ENCODE measurements around the gene PAXX.
A peak's percentile ranks its signal among the peaks of the same experiment; 100 is the strongest.

The PAXX gene

GRCh38 chr9:137023583-137023991, 31.4 kb downstream of the PAXX start:
- peaks cover 23% of the 10 kb centered on the region for H3K4me1 ChIP-seq (ENCODE audit: control insufficient read depth, insufficient read depth, low read length)
- H3K27me3 ChIP-seq (ENCODE audit: control insufficient read depth in 1 of 2, insufficient read depth in 2 of 2, low read length in 2 of 2), result no peaks in the 10 kb centered on the region
- H3K36me3 ChIP-seq (ENCODE audit: control insufficient read depth in 2 of 2, insufficient read depth in 2 of 2, low read length in 2 of 2), result no peaks in the 10 kb centered on the region
- no peak overlapping the region for H3K4me3 ChIP-seq (ENCODE audit: low read length in 2 of 2)
- no peak overlapping the region for H3K9ac ChIP-seq (ENCODE audit: low read length in 2 of 2)
- no peak overlapping the region for H3K27ac ChIP-seq (ENCODE audit: low read length)
- no peaks in the 10 kb centered on the region for H3K9me3 ChIP-seq (ENCODE audit: control insufficient read depth in 2 of 2, low read length in 2 of 2)

- no peaks in the 10 kb centered on the region for H3K36me3 ChIP-seq (ENCODE audit: control insufficient read depth in 2 of 2, insufficient read depth in 2 of 2, low read length in 2 of 2)
- H3K4me1 ChIP-seq (ENCODE audit: control insufficient read depth, insufficient read depth, low read length), result peaks cover 33% of the 10 kb centered on the region
- no peaks in the 10 kb centered on the region for H3K9me3 ChIP-seq (ENCODE audit: control insufficient read depth in 2 of 2, low read length in 2 of 2)
- no peak overlapping the region for H3K4me3 ChIP-seq (ENCODE audit: low read length in 2 of 2)
- no peak overlapping the region for H3K27ac ChIP-seq (ENCODE audit: low read length)
- no peak overlapping the region for H3K9ac ChIP-seq (ENCODE audit: low read length in 2 of 2)
- H3K27me3 ChIP-seq (ENCODE audit: control insufficient read depth in 1 of 2, insufficient read depth in 2 of 2, low read length in 2 of 2), result no peaks in the 10 kb centered on the region
These were observed 33.3 kb downstream of the PAXX start for GRCh38 chr9:137025517-137025966.

- Histone ChIP-seq H3K4me1 (ENCODE audit: control insufficient read depth, insufficient read depth, low read length) (peaks cover 33% of the 10 kb centered on the region), H3K4me3 (ENCODE audit: low read length in 2 of 2) (no peak overlapping the region), H3K9ac (ENCODE audit: low read length in 2 of 2) (no peak overlapping the region), H3K27me3 (ENCODE audit: control insufficient read depth in 1 of 2, insufficient read depth in 2 of 2, low read length in 2 of 2) (no peaks in the 10 kb centered on the region), H3K27ac (ENCODE audit: low read length) (no peak overlapping the region), H3K9me3 (ENCODE audit: control insufficient read depth in 2 of 2, low read length in 2 of 2) (no peaks in the 10 kb centered on the region), H3K36me3 (ENCODE audit: control insufficient read depth in 2 of 2, insufficient read depth in 2 of 2, low read length in 2 of 2) (no peaks in the 10 kb centered on the region)
These were observed 34.2 kb downstream of the PAXX start for GRCh38 chr9:137026384-137026783.

GRCh38 chr9:137026828-137027227, 34.6 kb downstream of the PAXX start:
- H3K4me3 ChIP-seq (ENCODE audit: low read length in 2 of 2), result peak overlapping the region; percentile 47 to 74

GRCh38 chr9:137027369-137028262, 35.4 kb downstream of the PAXX start, which contains the start of gene ABCA2:
Gene ABCA2, minus strand, starts transcription at chr9:137028237. Its CDS starts 97 bp downstream, at chr9:137028140.
- Histone ChIP-seq H3K9me3 (ENCODE audit: control insufficient read depth in 2 of 2, low read length in 2 of 2) (no peaks in the 10 kb centered on the region), H3K27ac (ENCODE audit: low read length) (no peak within 1 kb of the TSS), H3K4me1 (ENCODE audit: control insufficient read depth, insufficient read depth, low read length) (peaks cover 33% of the 10 kb centered on the region), H3K36me3 (ENCODE audit: control insufficient read depth in 2 of 2, insufficient read depth in 2 of 2, low read length in 2 of 2) (no peaks in the 10 kb centered on the region), H3K4me3 (ENCODE audit: low read length in 2 of 2) (peak within 1 kb of the TSS; percentile 71 to 77), H3K27me3 (ENCODE audit: control insufficient read depth in 1 of 2, insufficient read depth in 2 of 2, low read length in 2 of 2) (no peaks in the 10 kb centered on the region), H3K9ac (ENCODE audit: low read length in 2 of 2) (peak within 1 kb of the TSS; percentile 64 to 73)

More at GRCh38 chr9:137026828-137027227, 34.6 kb downstream of the PAXX start:
- Histone ChIP-seq H3K27ac (ENCODE audit: low read length) (no peak overlapping the region), H3K4me1 (ENCODE audit: control insufficient read depth, insufficient read depth, low read length) (peaks cover 33% of the 10 kb centered on the region), H3K9ac (ENCODE audit: low read length in 2 of 2) (peak overlapping the region in 1 of 2 donors; percentile 41), H3K27me3 (ENCODE audit: control insufficient read depth in 1 of 2, insufficient read depth in 2 of 2, low read length in 2 of 2) (no peaks in the 10 kb centered on the region), H3K36me3 (ENCODE audit: control insufficient read depth in 2 of 2, insufficient read depth in 2 of 2, low read length in 2 of 2) (no peaks in the 10 kb centered on the region), H3K9me3 (ENCODE audit: control insufficient read depth in 2 of 2, low read length in 2 of 2) (no peaks in the 10 kb centered on the region)

GRCh38 chr9:137028263-137029057, 36.2 kb downstream of the PAXX start:
- Histone ChIP-seq H3K27ac (ENCODE audit: low read length) (no peak overlapping the region), H3K27me3 (ENCODE audit: control insufficient read depth in 1 of 2, insufficient read depth in 2 of 2, low read length in 2 of 2) (no peaks in the 10 kb centered on the region), H3K9me3 (ENCODE audit: control insufficient read depth in 2 of 2, low read length in 2 of 2) (no peaks in the 10 kb centered on the region), H3K9ac (ENCODE audit: low read length in 2 of 2) (peak overlapping the region; percentile 13 to 64), H3K4me3 (ENCODE audit: low read length in 2 of 2) (peak overlapping the region; percentile 71 to 77), H3K4me1 (ENCODE audit: control insufficient read depth, insufficient read depth, low read length) (peaks cover 33% of the 10 kb centered on the region), H3K36me3 (ENCODE audit: control insufficient read depth in 2 of 2, insufficient read depth in 2 of 2, low read length in 2 of 2) (no peaks in the 10 kb centered on the region)

- Histone ChIP-seq H3K4me3 (ENCODE audit: low read length in 2 of 2) (peak overlapping the region; percentile 71 to 77), H3K9me3 (ENCODE audit: control insufficient read depth in 2 of 2, low read length in 2 of 2) (no peaks in the 10 kb centered on the region), H3K27me3 (ENCODE audit: control insufficient read depth in 1 of 2, insufficient read depth in 2 of 2, low read length in 2 of 2) (no peaks in the 10 kb centered on the region), H3K36me3 (ENCODE audit: control insufficient read depth in 2 of 2, insufficient read depth in 2 of 2, low read length in 2 of 2) (no peaks in the 10 kb centered on the region), H3K27ac (ENCODE audit: low read length) (no peak overlapping the region), H3K4me1 (ENCODE audit: control insufficient read depth, insufficient read depth, low read length) (peaks cover 33% of the 10 kb centered on the region), H3K9ac (ENCODE audit: low read length in 2 of 2) (no peak overlapping the region)
These were observed 37.1 kb downstream of the PAXX start for GRCh38 chr9:137029058-137029936.

GRCh38 chr9:137030006-137030405, 37.8 kb downstream of the PAXX start:
- no peak overlapping the region for H3K4me3 ChIP-seq (ENCODE audit: low read length in 2 of 2)
- H3K9me3 ChIP-seq (ENCODE audit: control insufficient read depth in 2 of 2, low read length in 2 of 2), result no peaks in the 10 kb centered on the region
- H3K4me1 ChIP-seq (ENCODE audit: control insufficient read depth, insufficient read depth, low read length), result peaks cover 33% of the 10 kb centered on the region
- no peaks in the 10 kb centered on the region for H3K36me3 ChIP-seq (ENCODE audit: control insufficient read depth in 2 of 2, insufficient read depth in 2 of 2, low read length in 2 of 2)
- peaks cover 0 to 1% of the 10 kb centered on the region in 2 donors for H3K27me3 ChIP-seq (ENCODE audit: control insufficient read depth in 1 of 2, insufficient read depth in 2 of 2, low read length in 2 of 2)
- H3K9ac ChIP-seq (ENCODE audit: low read length in 2 of 2), result no peak overlapping the region
- H3K27ac ChIP-seq (ENCODE audit: low read length), result no peak overlapping the region

- Histone ChIP-seq H3K4me1 (ENCODE audit: control insufficient read depth, insufficient read depth, low read length) (peaks cover 37% of the 10 kb centered on the region), H3K36me3 (ENCODE audit: control insufficient read depth in 2 of 2, insufficient read depth in 2 of 2, low read length in 2 of 2) (no peaks in the 10 kb centered on the region), H3K4me3 (ENCODE audit: low read length in 2 of 2) (no peak overlapping the region), H3K9ac (ENCODE audit: low read length in 2 of 2) (no peak overlapping the region), H3K27ac (ENCODE audit: low read length) (no peak overlapping the region), H3K27me3 (ENCODE audit: control insufficient read depth in 1 of 2, insufficient read depth in 2 of 2, low read length in 2 of 2) (peaks cover 0 to 7% of the 10 kb centered on the region in 2 donors), H3K9me3 (ENCODE audit: control insufficient read depth in 2 of 2, low read length in 2 of 2) (no peaks in the 10 kb centered on the region)
These were observed 38.6 kb downstream of the PAXX start for GRCh38 chr9:137030538-137031527.

All from stomach smooth muscle (tissue), 2 donors.